Measurements from ENCODE around the gene SELENOK.

The SELENOK gene

GRCh38 chr3:53885239-53885638 lies 6.4 kb downstream of the SELENOK start:
- peak; percentile 29 for FAIRE-seq
- no peak for DNase-seq (ENCODE audit: extremely low spot score, insufficient read length, low read depth)

DNA sequence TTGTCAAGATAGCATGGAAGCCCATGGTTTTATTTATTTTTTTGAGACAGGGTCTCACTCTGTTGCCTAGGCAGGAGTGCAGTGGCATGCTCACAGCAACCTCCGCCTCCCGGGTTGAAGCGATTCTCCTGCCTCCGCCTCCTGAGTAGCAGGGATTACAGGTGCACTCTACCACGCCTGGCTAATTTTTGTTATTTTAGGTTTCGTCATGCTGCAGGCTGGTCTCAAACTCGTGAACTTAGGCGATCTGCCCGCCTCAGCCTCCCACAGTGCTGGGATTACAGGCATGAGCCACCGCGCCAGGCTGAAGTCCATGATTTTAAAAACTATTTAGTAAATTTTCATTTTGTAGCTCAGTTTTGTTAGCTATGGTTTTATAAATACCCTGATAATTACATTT lies 7.0 kb downstream of the SELENOK start:
- FAIRE-seq = no peak
- DNase-seq (ENCODE audit: extremely low spot score, insufficient read length, low read depth) = no peak

GRCh38 chr3:53883008-53883407 lies 8.7 kb downstream of the SELENOK start:
- DNase-seq (ENCODE audit: extremely low spot score, insufficient read length, low read depth) (no peak), FAIRE-seq (no peak)

DNA sequence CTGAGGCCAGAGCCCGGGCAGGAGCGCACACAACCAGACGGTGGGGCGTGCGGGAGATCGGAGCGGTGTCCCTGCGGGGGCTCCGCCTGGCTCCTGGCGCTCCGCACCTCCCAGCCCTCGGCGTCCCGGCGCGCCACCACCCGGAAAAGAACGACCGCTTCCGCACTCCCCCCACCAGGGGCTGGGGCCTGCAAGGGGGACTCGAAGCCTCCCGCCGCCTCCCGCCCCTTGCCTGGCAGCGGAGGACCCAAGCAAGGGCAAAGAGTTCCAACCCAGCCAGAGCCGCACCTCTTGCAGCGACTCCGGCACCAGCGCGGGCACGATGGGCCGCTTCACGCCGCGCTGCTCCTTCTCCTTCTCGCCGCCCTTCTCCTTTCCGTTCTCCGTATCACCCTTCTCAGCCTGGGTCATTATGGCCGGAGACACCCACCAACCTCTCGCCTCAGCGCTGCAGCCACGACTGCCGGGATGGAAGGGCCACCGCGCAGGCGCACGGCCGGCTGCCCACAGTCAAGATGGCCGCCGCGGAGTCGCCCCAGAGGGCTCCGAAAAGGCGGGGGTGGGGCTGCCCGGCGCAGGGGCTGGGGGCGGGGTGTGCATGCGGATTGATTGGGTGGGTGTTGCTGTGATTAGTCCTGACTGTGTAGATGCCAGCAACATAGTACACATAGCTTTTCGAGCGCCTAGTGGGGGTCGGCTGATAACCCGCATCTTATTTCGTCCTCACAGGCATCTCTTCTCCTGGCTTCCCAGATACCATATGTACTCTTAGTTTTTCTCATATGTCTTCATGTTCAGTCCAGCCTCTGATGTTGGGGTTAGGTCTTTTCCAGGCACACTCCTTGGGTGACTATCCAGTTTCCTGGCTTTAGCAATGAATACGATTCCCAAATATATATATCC lies 9.7 kb downstream of the SELENOK start, which contains the start of gene ACTR8:
ACTR8 (minus strand) TSS at position 462 of the 903 bp plus-strand sequence; CDS start at position 411, 51 bp downstream.
- FAIRE-seq = peak; percentile 81
- peak; percentile 89 for DNase-seq (ENCODE audit: extremely low spot score, insufficient read length, low read depth)

DNA sequence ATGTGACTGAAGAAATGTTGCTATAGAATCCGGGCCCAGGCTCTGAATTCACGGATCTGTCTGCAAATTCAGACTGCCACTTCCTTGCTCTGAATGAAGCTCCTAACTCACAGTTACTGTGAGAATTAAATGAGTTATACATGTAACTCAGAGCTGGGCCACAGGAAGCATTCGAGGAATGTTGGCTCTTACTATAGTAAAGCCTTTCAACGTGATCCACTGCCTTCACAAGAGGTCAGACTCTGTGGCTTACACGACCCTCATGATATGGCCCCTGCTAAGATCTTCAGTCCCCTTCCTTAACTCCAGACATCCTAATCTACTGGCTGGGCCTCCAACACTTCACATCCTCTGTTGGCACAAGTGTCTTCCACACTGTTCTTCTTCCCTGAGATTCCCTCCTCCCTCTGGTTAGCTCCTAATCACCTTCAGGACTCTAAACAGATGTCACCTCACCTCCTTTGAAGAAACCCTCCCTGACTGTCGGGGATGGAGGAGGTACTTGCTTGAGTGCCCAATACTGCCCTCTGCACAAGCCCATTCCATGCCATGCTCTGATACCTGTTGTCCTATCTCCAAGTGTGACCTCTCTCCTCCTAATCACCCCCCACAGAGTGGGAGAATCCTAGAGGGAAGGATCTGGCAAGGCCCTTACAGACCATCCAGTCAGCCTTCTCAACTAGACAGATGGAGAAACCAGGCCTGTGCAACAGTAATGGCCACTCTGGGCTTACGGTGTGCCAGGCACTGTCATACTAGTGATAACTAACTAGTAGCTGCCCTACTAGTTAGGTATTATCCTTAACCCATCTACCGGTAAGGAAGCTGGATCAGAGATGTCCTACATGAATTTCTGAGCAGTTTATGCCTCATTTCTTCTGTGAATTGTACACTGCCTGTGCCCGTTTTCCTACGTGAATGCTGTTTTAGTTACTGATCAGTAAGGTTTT lies 11.0 kb downstream of the SELENOK start:
- no peak for DNase-seq (ENCODE audit: extremely low spot score, insufficient read length, low read depth)
- FAIRE-seq = peak; percentile 49

- no peak for DNase-seq (ENCODE audit: extremely low spot score, insufficient read length, low read depth)
- peak; percentile 80 for FAIRE-seq
These were observed 25.7 kb downstream of the SELENOK start for GRCh38 chr3:53865732-53866499.

GRCh38 chr3:53863145-53863544 lies 28.5 kb downstream of the SELENOK start:
- DNase-seq (ENCODE audit: extremely low spot score, insufficient read length, low read depth) = no peak
- peak; percentile 55 for FAIRE-seq

DNA sequence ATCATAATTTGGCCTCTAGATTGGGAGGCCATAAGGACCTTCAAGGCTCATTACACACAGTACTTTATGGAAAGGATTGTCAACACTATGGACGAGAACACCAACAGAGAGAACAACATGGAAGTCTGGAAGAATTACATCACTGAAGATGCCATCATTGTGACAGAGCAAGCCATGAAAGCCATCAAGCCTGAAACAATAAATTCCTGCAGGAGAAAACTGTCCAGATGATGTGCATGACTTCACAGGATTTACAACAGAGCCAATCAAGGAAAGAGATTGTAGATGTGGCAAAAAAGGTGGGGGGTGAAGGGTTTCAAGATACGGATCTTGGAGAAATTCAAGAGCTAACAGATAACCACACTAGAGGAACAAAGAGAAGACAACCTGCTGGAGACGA lies 29.4 kb downstream of the SELENOK start:
- FAIRE-seq (no peak), DNase-seq (ENCODE audit: extremely low spot score, insufficient read length, low read depth) (no peak)

DNA sequence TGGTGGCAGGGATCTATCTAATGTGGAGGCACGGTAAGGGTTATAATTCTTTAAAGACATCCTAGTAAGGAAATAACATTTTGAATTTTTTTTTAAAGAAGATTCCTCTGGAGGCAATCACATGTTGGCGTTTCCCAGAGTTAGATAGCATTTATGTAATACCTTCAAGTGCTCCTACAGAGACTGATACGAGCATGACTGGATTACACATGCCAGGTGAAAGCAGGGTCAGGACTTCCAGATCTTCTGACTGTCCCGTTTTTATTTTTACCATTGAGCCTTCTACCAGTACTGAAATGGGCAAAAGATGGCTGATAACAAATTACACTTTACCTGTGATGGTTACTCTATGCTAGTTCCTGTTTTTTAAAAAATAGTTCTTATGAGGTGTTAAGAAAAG lies 31.5 kb downstream of the SELENOK start:
- DNase-seq (ENCODE audit: extremely low spot score, insufficient read length, low read depth) = no peak
- FAIRE-seq = no peak

- FAIRE-seq = no peak
These were observed 32.5 kb downstream of the SELENOK start for GRCh38 chr3:53859178-53859577.

GRCh38 chr3:53858096-53858741 lies 33.4 kb downstream of the SELENOK start:
- DNase-seq (ENCODE audit: extremely low spot score, insufficient read length, low read depth) (no peak), FAIRE-seq (peak; percentile 69)

More at GRCh38 chr3:53859178-53859577, 32.5 kb downstream of the SELENOK start:
- DNase-seq (ENCODE audit: extremely low spot score, insufficient read length, low read depth) = no peak

GRCh38 chr3:53856964-53857363 lies 34.7 kb downstream of the SELENOK start:
- DNase-seq (ENCODE audit: extremely low spot score, insufficient read length, low read depth) (no peak), FAIRE-seq (peak; percentile 75)

GRCh38 chr3:53850895-53851294 lies 40.8 kb downstream of the SELENOK start:
- no peak for DNase-seq (ENCODE audit: extremely low spot score, insufficient read length, low read depth)
- FAIRE-seq = no peak

DNA sequence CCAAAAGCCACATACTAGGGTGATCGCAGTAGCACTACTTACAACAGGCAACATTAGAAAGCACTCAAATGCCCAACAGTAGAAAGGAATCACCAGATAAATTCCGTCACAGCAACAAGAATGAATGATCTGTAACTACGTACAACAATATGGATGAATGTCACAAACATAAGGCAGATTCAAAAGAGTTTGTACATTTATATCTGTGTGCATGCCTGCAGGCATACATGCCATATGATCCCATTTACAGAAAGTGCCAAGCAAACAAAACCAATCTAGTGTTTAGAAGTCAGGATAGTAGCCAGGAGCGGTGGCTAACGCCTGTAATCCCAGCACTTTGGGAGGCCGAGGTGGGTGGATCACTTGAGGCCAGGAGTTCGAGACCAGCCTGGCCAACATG lies 41.7 kb downstream of the SELENOK start:
- no peak for FAIRE-seq
- DNase-seq (ENCODE audit: extremely low spot score, insufficient read length, low read depth) = no peak

DNA sequence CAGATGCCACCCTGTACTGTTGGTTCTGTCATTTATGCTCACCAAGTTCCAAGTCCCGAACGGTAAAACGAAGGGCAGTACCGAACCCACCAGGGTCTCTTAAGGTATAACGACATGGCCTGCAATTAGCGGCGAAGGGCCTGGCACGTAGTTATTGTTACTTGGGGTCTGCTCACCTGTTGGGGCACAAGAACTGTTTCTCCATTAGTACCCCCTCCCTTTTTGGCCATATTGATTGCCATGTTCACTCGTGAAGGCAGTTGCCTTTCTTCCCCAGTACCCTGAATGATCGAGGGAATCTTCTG lies 44.9 kb downstream of the SELENOK start:
- FAIRE-seq (no peak), DNase-seq (ENCODE audit: extremely low spot score, insufficient read length, low read depth) (no peak)

GRCh38 chr3:53846134-53846850 lies 45.4 kb downstream of the SELENOK start, which contains the start of the genes CHDH and IL17RB:
TSS of gene CHDH (minus strand) at chr3:53846419. CDS start at chr3:53824008, 22,411 bp downstream.
TSS of gene IL17RB (plus strand) at chr3:53846568. CDS start at chr3:53846589, 21 bp downstream.
- DNase-seq (ENCODE audit: extremely low spot score, insufficient read length, low read depth) (peak; percentile 59), FAIRE-seq (peak; percentile 67)

DNA sequence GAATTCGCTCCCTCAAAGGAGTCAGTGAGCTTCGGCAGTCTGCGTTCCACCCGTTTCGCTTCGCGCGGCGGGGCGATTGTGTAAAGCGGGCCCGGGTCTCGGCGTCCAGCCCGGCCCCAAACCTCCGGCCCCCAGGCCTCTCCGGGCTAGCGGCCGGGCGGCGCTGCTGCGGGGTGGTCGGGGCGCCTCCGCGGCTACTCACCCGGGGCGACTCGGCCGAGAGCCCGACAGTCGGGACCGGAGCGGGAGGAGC lies 45.9 kb downstream of the SELENOK start:
- no peak for FAIRE-seq

GRCh38 chr3:53845103-53845880 lies 46.4 kb downstream of the SELENOK start:
- FAIRE-seq (peak; percentile 80), DNase-seq (ENCODE audit: extremely low spot score, insufficient read length, low read depth) (peak; percentile 33)

More for the DNA sequence above, 45.9 kb downstream of the SELENOK start:
- DNase-seq (ENCODE audit: extremely low spot score, insufficient read length, low read depth) = no peak

All from GM18507 (cell line).